ENCODE data around the gene FRMD4A. TPM values are rescaled to one million over a fixed set of nuclear protein-coding genes. Genes with fewer than 3 reads are reported as not detected.
"Not testable (repeated sequence)": the region's sequence is repeated elsewhere in the genome, so short reads cannot be mapped to it uniquely, and the experiment has no call there.

The FRMD4A gene
- polyA plus RNA-seq, 4 donors: 59.5 to 85.2 (median 76.5) TPM

DNA sequence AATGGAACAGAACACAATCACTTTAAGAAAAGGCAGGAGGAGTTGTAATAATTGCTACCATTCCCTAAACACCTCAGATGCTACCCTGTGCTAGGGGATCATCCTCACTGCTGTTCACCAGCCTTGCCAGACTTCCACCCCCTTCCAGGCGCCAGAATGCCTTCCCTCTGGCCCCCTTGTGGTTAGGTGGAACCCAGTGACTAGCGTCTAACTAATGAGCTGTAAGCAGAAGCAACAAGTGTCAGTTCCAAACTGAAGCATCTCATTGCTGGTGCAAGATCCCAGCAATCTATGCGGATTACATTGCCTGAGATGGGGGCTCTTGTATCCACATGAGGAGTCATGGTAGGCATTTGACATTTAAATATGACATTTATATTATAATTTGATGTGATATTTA lies 86.6 kb downstream of the FRMD4A start:
- DNase-seq (ENCODE audit: low read depth in 4 of 4, low spot score in 3 of 4): no peak

DNA sequence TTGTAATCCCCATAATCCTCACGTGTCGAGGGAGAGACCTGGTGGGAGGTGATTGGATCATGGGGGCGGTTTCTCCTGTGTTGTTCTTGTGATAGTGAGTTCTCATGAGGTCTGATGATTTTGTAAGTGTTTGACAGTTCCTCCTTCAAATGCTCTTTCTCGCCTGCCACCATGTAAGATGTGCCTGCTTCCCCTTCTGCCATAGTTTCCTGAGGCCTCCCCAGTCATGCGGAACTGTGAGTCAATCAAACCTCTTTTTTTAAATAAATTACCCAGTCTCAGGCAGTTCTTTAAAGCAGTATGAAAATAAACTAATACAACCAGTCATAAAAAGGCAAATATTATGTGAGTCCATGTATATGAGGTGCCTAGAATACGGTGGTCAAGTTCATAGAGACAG lies 87.5 kb downstream of the FRMD4A start:
- no peak for DNase-seq (ENCODE audit: low read depth in 4 of 4, low spot score in 3 of 4)

DNA sequence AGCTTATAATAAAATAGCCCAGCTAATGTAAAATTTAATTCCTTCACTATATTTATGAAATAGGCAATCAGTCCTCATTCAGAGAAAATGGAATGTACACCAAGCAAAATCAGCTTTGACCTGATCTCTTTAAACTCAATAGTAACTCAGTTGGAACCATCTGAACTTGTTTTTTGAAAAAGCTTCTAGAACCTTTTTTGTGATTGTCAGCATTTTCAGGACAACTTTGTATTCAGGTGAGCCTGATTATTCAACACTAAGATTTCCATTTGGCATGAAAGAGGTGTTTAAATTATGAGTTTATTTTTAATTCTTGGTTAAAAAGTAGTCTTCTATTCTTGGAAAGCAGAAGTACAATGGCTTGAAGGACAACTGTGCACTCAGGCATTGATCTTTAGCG lies 89.5 kb downstream of the FRMD4A start:
- DNase-seq (ENCODE audit: low read depth in 4 of 4, low spot score in 3 of 4): no peak

DNA sequence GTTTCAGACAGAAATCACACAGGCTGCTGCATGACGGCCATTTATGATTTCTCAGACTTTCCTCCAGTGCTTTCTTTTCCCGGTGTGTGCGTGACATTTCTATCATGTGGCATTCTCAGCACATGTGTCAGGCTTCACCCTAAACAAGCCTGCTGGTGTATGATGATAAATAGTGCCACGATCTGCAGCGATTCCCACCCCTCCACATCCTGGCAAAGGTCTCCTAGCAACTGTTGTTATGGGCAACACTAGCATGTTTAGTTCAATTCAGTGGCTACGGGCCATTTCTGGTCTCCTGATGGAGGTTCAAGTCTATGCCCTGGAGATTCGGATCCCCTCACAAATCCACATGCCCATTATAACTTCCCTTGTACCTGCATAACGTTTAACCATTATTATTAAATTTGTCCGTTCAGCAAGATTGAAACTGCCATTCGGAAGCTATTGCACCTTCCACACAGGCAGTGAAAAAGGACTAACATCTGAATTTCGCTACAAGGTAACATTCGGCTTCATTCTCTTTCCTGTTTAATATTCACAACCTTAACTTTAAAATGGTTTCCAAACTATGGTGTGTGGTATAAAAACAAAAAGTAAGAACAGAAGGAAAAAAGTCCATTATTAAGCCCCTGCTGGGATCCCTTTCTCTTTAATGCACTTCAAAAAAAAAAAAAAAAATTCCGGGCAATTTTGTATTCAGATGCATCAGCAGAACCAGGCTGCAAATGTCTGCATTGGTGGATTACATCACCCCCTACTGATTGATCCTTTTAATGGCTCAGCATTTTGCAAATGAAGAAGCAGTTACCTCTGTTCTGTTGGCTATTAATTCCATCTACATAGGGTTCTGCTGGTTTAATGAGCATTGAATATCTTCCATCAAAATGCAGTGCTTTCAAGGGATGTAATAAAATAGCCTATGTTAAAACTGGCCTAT lies 90.2 kb downstream of the FRMD4A start:
- no peak for DNase-seq (ENCODE audit: low read depth in 4 of 4, low spot score in 3 of 4)

- DNase-seq (ENCODE audit: low read depth in 4 of 4, low spot score in 3 of 4): not testable (repeated sequence)
Observed at GRCh38 chr10:14238659-14239058, 92.1 kb downstream of the FRMD4A start.

DNA sequence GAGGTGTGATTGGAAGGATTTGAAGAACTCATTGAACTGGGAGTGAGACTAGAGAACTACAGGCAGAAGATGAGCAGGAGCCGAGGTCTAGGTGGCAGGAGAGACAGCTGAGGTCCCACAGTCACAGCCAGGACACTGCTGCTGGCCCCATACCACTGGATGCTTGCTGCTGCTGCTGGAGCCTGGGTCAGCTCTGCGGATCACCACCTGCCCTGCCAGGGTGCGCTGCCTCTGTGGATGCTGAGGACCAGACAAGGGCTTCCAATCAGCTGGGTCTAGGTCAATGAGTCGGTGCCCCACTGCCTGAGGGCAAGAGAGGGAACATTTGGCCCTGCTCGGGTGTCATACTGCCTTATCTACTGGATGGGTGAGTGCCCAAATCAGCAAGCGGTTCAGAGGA lies 94.4 kb downstream of the FRMD4A start:
- no peak for DNase-seq (ENCODE audit: low read depth in 4 of 4, low spot score in 3 of 4)

- DNase-seq (ENCODE audit: low read depth in 4 of 4, low spot score in 3 of 4): no peak
Observed at GRCh38 chr10:14235566-14236195, 95.0 kb downstream of the FRMD4A start.

GRCh38 chr10:14233566-14233965 lies 97.2 kb downstream of the FRMD4A start:
- no peak for DNase-seq (ENCODE audit: low read depth in 4 of 4, low spot score in 3 of 4)

DNA sequence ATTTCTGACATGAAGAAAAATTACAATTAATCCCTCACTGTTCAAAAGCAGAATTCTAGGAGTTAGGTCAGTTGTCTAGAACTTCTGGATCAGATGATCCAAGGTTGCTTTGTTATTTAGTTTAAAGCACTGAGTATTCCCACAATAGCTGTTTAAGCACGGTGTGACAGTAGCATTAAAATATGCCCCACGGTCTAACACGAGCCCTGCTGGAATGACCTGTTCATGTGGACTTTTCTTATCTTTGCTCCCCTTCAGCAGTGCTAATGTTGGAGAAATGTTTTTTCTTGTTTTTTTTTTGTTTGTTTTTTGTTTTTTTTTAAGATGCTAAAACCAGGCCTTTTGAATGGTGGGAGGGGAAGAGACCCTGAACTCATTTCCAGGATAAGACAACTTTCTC lies 101.9 kb downstream of the FRMD4A start:
- DNase-seq (ENCODE audit: low read depth in 4 of 4, low spot score in 3 of 4): not testable (repeated sequence)

DNA sequence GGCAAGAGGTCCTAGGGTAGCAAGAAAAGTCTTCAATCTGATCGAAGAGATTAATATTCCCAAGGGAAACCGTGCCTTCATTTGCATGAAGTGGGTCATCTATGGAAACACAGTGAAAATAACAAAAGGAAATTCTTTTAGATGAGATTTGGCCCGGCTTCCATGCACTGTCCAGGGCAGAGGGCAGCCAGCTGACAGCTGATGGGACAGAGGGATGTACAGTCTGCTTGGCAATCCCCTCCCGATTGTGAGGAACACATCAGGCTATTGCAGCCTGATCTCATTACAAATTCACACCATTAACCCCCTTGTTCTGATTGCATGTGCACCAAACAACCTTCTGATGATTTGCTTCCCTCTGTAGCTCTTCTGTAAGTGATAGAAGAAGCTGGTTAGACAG lies 105.3 kb downstream of the FRMD4A start:
- DNase-seq (ENCODE audit: low read depth in 4 of 4, low spot score in 3 of 4): no peak

- no peak for DNase-seq (ENCODE audit: low read depth in 4 of 4, low spot score in 3 of 4)
Observed at GRCh38 chr10:14220026-14220425, 110.7 kb downstream of the FRMD4A start.

DNA sequence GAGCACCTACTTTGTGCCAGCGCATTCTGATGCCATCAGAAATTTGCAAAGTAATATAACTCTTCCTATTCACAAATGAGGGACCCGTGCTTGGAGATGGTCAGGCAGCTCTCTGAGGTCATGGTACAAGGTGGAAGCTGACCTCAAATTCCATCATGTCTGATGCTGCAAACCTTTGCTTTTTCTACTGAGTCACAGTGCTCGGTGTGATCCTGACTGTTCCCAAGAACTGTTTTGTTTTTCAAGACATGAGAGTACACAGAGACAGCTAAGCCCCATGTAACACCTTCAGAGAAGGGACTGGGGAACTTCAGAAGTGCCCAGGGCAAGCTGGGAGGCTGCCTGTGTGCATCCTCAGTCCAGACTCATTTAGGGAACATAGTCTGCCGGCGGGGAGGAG lies 111.3 kb downstream of the FRMD4A start:
- DNase-seq (ENCODE audit: low read depth in 4 of 4, low spot score in 3 of 4): no peak

- no peak for DNase-seq (ENCODE audit: low read depth in 4 of 4, low spot score in 3 of 4)
Observed at GRCh38 chr10:14215641-14216040, 115.1 kb downstream of the FRMD4A start.

DNA sequence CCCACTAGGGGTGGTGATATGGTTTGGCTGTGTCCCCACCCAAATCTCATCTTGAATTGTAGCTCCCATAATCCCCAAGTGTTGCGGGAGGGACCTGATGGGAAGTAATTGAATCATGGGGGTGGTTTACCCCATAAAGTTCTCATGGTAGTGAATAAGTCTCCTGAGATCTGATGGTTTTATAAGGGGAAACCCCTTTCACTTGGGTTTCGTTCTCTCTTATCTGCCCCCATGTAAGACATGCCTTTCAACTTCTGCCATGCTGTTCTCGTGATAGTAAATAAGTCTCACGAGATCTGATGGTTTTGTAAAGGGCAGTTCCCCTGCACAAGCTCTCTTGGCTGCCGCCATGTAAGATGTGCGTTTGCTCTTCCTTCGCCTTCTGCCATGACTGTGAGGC lies 117.0 kb downstream of the FRMD4A start:
- DNase-seq (ENCODE audit: low read depth in 4 of 4, low spot score in 3 of 4): not testable (repeated sequence)

GRCh38 chr10:14211610-14212009 lies 119.1 kb downstream of the FRMD4A start:
- DNase-seq (ENCODE audit: low read depth in 4 of 4, low spot score in 3 of 4): no peak

DNA sequence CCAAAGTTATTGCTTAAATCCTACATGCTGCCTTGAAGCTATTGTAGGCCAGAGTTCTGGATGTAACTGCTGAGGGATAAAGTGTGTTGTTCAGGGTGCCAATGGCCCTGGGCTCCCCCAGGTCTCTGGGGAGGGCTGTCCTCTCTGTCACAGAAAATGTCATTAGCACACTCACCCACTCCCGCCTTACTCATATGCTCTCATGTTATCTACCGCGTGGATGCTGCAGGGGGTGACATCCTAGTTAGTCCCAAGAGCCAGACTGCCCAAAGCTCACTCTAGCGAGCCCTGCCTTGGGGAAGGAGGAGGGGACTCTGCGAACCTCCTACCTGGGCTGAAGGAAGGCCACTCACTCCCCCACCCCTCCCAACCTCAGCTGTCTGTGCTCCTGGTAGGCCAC lies 122.5 kb downstream of the FRMD4A start:
- no peak for DNase-seq (ENCODE audit: low read depth in 4 of 4, low spot score in 3 of 4)

DNA sequence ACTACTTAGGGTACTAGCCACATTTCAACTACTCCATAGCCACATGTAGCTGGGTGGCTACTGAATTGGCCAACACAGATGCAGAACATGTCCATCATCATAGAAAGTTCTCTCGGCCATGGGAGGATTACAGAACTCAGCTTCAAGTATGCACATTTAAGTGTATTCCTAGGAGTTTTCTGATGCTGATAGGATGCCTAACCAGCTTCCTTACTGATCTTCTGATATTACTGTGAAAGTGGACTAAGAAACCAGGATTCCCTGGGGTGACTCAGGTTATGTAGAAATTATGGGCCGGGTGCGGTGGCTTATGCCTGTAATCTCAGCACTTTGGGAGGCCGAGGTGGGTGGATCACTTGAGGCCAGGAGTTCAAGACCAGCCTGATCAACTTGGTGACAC lies 125.5 kb downstream of the FRMD4A start:
- DNase-seq (ENCODE audit: low read depth in 4 of 4, low spot score in 3 of 4): no peak

DNA sequence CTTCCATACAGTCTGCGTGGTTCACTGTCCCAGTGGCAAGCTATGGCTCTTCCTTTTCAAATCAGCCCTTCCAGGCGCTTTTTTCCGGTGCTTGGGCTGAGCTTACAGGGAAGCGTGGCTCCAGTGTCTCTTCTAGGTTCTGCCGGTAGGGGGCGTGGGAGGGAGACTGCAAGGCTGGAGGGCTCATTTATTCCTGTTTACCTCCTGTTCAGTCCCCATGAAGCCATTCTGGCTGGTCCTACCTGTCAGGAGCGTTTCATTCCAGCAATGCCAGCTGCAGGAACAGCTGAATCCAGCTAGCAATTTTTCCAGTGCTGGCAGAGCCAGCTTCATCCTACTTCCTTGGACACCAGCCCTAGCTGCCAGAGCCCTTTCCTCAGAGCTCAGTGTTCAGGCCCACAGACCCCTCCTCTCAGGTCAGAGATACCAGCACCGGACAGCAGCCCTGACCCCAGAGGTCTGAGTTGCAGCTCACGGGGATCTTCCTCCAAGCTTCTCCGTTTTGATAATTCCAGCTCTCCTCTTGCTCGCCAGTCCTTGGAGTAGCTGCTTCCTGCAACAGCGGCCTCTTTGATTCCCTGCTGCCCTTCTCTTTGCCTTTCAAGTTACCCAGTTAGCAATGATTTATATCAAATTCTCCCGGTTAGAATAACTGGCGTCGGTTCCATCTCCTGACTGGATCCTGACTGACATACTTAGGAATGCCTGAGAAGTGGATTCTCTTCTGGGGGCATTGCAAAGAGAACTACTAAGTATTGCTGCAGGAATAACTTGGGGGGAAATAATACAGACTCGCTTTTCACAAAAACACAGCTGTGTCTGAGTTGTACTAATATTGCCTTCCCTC lies 129.8 kb downstream of the FRMD4A start:
- no peak for DNase-seq (ENCODE audit: low read depth in 4 of 4, low spot score in 3 of 4)

DNA sequence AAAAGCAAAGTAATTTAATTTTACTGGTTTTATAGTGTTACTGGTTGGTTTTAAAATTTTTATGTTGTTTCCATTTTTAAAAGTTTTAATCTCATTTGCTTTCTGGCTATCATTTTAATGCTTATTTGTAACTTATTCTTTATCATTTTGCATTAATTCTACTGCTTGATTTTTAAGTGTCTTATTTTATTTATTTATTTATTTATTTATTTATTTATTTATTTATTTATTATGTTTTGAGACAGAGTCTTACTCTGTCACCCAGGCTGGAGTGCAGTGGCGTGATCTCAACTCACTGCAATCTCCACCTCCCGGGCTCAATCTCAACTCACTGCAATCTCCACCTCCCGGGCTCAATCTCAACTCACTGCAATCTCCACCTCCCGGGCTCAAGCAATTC lies 131.6 kb downstream of the FRMD4A start:
- not testable (repeated sequence) for DNase-seq (ENCODE audit: low read depth in 4 of 4, low spot score in 3 of 4)

DNA sequence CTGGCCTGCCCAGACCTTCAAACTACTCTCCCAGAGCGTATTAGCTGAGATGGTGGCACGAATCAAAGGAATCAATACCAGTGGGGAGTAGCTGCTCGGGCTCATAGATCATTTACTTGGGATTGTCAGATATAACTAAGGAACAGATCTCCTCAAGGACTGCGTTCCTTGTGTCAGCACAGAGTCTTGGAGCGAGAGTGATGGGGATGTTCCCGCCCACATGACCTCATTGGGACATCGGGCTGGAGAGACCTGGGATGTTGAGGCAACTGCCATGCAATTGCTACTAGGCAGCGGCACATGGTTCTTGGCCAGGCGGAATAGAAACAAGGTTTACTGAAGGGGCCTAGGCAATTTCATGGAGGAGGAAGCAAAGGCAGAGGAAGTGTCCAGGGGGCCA lies 132.6 kb downstream of the FRMD4A start:
- DNase-seq (ENCODE audit: low read depth in 4 of 4, low spot score in 3 of 4): no peak

DNA sequence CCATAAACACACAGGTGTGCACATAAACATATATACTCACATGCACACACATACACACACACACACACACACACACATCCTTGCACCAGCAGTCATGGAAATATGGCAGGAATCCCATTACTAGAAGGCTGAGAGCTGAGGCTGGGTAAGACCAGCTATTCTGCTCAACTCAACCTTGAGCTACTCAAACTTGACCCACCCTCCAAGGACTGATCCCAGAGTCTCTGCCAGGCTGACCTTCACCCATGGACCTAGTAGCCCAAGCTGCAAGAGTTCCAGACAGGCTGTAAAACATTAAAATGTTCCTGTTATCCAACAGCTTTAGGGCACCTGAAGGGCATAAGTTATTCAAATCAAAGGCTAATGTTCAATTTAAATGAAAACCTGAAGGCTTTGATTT lies 134.6 kb downstream of the FRMD4A start:
- DNase-seq (ENCODE audit: low read depth in 4 of 4, low spot score in 3 of 4): no peak
